Glomerular visceral epithelial cell (primary cell): ENCODE data around the gene SART1.
"Not testable (repeated sequence)": the region's sequence is repeated elsewhere in the genome, so short reads cannot be mapped to it uniquely, and the experiment has no call there.

Experiments
- DNase-seq: peaks from one replicate; pipeline ENCODE4 v3.0.0-alpha.2; 2016; ENCODE audit errors: extremely low spot score

Gene SART1

DNA sequence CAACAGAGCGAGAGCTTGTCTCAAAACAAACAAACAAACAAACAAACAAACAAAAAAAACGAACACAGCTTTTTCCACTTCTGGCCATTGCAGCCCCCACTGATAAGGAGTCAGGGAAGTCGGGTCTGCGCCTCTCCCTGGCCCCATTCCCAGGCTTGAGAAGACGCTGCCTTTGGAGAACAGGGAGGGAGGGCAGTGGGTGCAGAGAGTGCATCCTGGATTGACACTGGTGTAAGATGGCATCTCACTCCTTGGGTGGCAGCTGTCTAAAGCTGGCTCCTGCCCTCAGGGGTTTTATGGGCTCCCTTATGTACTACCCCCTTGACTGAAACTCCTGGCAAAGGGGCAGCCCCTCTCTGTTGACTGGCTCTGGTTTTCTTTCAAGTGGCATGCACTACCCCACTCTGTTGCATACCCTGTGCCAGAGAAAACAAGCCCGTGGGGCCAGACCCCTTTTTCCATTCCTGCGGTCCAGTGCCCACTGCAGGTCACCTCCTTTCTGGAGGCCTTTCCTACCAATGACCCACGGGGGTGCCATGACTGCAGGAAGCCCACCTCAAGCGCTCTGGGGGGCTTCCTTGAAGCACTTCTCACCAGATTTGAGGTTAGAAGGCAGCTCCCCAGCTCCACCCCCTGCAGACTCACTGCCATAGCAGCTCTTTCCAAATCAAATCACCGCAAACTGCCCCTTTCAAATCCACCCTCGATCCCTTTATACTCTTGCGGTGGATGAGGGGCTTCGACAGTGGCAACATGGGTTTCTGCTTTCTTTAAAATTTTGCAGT is 29.6 kb upstream of the SART1 start:
- DNase-seq: no peak

DNA sequence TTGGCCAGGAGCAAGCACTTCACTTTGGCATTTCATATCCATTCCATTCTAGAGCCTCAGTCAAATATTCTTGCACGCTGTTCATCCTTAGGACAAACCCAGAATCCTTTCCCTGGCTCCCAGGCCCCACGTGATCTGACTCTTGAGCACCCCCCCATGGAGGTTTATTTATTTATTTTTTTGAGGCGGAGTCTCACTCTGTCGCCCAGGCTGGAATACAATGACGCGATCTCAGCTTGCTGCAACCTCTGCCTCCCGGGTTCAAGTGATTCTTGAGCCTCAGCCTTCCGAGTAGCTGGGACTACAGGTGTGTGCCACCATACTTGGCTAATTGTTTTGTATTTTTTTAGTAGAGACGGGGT is 29.0 kb upstream of the SART1 start:
- DNase-seq: no peak

DNA sequence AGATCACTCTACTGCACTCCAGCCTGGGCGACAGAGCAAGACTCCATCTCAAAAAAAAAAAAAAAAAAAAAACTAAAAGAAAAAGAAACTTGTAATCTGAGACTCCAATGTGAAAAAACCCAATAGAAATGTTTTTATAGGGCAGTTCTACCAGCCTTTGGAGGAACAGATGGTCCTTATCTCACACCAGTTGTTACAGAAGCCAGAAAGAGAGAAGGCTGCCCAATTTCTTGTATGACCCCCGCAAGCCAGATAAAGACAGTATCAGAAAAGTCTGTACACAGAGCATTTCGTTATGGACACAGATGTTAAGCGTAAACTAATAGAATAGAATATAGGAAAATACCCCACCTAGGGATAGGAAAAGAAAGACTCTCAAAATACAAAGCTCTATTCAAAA is 27.5 kb upstream of the SART1 start:
- no peak for DNase-seq

DNA sequence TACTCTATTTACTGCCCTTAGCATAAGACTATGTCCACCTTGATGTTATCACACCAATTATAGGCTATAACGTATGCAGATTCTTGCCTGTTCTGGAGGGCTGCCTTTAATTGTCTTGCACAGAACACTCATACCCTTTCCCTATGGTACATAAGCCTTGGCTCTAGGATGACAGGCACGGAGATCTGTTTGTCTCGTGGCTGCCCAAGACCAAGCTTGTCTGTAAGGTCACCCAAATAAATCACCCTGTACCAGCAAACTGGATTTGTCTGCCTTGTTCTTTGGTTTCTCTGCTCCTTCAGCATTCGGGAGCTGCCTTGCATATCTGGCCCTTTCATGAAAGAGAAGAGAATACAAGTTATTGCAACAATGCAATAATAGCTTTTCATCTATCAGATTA is 23.8 kb upstream of the SART1 start:
- no peak for DNase-seq

DNA sequence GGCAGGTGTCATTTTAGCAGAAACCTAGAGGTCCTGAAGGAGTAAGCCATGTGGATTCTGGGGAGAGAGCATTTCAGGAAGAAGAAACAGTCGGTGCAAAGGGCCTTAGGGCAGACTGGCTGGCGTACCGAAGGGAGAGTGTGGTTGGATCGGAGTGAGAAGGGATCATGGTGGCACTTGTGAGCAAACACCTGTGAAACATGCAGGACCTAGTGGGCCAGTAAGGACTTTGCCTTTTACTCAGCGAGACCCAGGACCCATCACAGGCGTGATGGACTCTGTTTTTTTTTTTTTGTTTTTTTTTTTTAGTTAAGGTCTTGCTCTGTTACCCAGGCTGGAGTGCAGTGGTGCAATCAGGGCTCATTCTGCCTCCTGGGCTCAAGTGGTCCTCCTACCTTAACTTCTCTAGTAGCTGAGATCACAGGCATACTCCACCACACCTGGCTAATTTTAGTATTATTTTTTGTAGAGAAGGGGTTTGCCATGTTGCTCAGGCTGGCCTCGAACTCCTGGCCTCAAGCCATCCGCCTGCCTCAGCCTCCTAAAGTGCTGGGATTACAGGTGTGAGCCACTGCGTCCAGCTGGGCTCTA is 19.7 kb upstream of the SART1 start:
- no peak for DNase-seq

DNA sequence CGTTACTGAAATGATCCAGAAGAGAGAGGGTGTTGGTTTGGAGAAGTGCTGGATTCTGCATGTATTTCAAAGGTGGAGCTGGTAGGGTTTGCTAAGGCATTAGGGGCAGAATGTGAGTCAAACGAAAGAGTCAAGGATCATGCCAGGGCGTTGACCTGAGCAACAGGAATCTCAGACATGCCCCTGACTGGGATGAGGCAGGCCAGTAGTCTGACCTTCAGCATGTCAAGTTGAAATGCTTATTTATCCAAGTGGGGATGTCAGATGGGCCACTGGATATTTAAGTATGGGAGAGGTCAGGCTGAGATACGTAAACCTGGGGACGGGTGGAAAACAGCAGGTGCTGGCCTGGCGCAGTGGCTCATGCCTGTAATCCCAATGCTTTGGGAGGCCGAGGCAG is 19.0 kb upstream of the SART1 start:
- DNase-seq: no peak

DNA sequence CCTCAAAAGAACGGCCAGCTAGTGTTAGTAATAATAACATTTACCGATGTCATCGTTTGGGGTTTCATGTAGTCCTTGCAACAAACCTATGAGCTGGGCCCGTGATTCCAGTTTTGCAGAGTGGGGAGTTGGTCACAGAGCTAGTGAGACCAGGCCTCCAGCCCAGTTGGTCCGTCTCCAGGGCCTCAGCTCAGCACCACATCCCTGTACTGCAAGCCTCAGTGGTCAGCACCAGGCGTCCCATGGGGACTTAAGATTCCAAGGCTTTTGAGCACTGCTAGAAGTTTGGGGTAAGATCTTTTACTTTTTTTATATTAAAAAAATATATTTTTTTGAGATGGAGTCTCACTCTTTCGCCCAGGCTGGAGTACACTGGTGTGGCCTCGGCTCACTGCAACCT is 17.3 kb upstream of the SART1 start:
- no peak for DNase-seq

DNA sequence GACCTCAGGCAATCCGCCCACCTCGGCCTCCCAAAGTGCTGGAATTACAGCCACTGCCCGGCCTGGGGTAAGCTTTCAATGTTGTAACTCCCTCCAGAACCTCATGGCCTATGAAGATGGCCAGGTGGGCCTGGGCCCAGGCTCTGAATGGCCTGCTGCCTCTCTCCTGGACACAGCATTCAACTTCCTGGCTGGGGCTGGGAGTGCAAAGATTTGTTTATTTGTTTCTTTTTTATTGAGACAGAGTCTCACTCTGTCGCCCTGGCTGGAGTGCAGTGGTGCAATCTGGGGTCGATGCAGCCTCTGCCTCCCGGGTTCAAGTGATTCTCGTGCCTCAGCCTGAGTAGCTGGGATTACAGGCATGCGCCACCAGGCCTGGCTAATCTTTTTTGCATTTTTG is 16.8 kb upstream of the SART1 start:
- no peak for DNase-seq

DNA sequence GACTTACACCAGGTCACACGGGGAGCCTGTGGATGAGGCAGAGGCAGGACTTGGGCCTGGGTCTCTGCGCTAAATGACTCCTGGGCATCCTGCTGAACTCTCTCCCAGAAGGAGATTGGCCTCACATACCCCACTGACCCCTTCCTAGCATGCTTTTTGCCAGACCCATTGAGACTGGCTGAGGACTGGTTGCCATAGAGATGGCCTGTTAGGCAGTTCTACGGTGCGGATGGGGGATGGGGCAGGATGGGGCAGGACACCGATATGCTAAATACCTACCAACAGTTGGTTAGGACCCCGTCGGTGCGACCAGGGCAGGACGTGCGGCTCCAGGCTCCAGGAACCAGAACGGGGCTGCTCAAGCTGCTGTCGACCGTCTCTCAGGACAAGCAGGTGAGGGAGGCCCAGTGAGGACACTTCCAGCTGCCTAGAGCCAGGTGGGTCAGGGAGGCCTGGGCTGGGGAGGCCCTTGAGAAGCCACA is 16.1 kb upstream of the SART1 start, which contains the start of gene TSGA10IP:
Gene TSGA10IP (plus strand): TSS at position 51 of the 482 bp plus-strand sequence. CDS start 196 bp downstream, at position 247.
- DNase-seq: no peak

DNA sequence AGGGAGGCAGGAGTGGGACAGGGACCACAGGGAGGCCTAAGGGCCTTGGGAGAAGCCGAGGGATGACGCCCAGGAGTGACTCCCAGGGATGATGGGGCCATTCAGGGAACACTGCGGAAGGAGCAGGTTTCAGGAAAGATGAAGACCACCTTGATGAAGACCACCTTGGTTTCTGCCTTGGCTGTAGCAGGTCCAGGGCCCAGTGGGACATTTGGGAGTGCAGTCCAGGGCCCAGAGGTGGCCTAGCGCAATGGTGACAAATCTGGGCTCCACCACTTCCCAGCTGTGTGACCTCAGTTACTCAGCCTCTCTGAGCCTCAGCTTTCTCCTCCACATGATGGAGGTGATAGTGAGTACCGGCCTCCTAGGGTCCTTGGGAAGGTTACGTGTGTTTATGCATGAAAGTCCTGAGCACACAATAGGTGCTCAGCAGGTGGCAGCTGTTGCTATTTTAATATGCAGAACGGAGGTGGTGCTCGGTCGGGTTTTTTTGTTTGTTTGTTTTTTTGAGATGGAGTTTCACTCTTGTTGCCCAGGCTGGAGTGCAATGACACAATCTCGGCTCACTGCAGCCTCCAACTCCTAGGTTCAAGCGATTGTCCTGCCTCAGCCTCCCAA is 15.5 kb upstream of the SART1 start:
- DNase-seq: no peak

DNA sequence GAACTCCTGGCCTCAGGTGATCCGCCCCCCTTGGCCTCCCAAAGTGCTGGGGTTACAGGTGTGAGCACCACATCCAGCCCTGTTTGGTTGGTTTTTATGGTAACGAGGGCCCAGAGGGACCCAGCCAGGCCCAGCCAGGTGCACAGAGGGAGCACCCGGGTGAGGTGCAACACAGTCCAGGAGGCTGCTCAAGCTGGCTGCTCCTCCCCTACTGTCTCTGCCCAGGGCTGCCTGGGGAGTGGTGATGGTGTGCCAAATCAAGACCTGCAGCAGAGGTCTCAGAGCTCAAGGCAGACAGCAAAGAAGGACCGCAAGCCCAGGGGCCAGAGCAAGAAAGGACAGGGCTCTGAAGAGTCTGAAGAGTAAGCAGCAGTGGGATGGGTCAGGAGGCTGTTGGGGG is 14.9 kb upstream of the SART1 start:
- DNase-seq: no peak

DNA sequence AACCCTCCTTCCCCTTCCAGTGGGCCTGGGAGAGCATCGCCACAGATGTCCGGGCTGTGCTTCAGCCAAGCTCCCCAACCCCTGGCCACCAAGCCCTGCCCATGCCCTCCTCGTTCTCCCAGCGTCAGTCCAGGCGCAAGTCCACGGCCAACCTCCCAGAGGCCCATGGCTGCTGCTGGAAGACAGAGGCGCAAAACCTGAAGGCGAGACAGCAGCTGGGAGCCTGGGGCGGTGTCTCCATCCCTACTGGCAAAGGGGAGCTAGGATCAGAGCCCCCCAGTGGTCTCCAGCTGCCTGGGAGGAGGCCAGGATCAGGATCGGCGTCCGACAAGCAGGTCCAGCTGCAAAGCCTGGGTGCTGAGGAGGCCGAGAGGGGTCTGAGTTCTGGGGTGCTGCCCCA is 14.4 kb upstream of the SART1 start:
- no peak for DNase-seq

DNA sequence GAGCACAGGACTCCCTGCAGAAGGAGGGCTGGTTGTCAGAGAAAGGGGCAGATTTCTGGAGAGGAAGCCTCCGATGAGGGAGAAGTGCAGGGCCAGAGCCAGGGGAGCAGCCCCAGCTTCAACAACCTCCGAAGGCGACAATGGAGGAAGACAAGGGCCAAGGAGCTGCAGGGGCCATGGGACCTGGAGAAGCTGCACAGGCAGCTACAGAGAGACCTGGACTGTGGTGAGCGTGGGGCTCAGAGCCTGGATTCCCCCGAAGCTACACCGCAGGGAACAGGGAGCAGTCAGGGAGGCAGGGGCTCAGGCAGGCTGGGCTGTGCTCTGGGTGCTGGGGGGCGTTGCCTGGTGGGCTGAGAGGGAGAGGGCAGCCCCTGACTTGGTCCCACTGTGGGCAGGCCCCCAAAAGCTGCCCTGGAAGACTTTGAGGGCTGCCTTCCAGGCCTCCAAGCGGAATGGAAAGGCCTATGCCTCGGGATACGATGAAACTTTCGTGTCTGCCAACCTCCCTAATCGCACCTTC is 13.9 kb upstream of the SART1 start:
- DNase-seq: no peak

DNA sequence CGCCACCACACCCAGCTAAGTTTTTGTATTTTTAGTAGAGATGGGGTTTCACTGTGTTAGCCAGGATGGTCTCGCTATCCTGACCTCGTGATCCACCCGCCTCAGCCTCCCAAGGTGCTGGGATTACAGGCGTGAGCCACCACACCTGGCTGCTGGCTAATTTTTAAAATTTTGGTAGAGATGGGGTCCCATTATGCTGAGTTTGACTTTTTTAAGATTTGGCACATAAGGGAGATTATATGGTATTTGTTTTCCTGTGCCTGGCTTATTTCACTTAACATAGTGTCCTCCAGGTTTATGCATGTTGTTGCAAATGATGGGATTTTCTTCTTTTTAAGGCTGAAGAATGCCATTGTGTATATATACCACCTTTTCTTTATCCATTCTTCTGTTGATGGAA is 10.8 kb upstream of the SART1 start:
- not testable (repeated sequence) for DNase-seq

DNA sequence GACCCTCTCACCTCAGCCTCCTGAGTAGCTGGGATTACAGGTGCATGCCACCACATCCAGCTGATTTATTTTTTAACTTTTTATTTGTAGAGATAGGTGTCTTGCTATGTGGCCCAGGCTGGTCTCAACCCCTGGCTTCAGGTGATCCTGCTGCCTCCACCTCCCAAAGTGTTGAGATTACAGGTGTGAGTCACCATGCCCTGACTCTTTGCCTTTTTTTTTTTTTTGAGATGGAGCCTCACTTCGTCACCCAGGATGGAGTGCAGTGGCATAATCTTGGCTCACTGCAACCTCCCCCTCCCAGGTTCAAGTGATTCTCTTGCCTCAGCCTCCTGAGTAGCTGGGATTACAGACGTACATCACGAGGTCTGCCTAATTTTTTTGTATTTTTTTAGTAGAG is 9.9 kb upstream of the SART1 start:
- DNase-seq: not testable (repeated sequence)

DNA sequence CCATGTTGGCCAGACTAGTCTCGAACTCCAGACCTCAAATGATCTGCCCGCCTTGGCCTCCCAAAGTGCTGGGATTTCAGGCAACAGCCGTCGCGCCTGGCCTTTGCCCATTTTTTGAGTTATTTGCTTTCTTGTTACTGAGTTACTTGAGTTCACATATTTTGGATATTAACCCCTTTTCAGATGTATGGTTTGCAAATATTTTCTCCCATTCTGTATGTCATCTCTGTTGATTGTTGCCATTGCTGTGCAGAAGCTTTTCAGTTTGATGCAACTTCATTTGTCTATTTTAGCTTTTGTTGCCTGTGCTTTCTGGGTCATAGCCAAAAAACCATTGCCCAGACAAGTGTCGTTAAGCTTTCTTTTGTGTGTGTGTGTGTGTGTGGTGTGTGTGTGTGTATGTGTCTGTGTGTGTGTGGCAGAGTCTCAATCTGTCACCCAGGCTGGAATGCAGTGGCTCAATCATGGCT is 9.4 kb upstream of the SART1 start:
- DNase-seq: no peak

DNA sequence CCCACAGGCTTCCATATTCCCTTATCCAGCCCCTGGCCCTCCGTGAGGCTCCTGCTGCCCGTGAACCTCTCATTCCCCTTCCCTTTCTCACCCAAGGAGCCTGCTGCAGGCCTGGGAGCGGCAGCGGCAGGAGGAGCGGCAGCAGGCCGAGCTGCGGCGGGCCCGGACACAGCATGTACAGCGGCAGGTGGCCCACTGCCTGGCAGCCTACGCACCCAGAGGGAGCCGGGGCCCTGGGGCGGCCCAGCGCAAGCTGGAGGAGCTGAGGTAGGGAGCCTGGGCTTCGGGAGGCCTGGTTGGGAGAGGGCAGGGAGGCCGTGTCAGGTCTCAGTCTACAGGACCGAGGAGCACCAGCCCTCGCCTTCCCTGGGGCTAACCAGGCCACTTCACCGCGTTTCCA is 8.1 kb upstream of the SART1 start:
- DNase-seq: no peak

DNA sequence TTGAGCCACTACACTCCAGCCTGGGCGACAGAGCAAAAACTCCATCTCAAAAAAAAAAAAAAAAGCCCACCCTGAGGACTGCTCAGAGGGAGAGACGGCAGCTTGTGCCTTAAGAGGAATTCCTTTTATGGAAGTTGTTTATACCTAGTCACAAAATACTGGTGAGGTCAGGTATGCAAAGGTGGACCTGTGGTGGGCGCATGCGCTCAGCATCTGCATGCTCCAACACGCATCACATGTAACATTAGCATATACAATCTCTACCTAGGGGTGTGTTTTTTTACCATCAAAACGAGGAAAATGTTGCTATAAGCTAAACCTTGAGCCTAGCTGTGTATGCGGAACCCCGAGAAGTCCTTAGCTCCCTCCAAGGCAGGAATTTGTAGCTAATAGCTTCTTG is 6.8 kb upstream of the SART1 start:
- no peak for DNase-seq

DNA sequence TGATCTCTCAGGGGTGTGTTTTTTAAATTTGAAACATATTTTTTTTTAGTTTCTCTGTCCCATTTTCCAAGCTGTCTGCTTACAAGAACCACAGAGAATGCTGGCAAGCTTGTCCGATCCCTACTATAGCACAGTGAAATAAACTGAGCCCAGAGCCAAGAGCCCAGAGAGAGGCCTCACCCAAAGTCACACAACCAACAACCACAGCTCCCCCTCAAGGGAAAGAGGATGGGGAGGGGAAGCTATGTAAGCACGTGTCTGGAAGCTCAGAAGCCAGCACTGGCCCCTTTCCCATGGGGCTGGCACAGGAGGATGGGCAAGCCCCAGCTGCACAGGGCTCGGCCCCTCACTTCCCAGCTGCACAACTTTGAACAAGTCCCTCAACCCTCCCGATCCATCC is 3.2 kb upstream of the SART1 start:
- DNase-seq: no peak

DNA sequence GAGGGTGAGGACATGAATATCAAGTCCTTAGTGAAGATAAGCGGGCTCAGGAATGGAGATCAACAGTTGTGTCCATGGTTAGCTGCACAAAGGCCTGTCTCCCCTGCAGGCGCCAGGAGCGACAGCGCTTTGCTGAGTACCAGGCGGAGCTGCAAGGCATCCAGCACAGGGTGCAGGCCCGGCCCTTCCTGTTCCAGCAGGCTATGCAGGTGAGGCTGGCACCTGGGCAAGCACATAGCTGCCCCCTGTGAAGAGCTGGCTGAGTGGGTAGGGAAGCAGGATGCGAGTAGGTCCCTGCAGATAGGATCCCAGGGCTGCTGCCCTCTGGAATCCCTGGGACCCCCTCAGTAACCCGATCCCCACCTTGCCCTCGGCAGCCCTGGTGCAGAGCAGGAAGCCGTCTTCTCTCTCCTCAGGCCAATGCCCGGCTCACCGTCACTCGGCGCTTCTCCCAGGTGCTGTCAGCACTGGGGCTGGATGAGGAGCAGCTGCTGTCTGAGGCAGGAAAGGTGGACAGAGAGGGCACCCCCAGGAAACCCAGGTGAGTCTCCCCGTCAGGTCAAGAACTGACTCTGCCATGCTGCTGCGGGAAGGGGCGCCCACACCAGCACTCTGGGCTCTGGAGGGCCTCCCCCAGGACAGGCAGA is 2.6 kb upstream of the SART1 start:
- no peak for DNase-seq

DNA sequence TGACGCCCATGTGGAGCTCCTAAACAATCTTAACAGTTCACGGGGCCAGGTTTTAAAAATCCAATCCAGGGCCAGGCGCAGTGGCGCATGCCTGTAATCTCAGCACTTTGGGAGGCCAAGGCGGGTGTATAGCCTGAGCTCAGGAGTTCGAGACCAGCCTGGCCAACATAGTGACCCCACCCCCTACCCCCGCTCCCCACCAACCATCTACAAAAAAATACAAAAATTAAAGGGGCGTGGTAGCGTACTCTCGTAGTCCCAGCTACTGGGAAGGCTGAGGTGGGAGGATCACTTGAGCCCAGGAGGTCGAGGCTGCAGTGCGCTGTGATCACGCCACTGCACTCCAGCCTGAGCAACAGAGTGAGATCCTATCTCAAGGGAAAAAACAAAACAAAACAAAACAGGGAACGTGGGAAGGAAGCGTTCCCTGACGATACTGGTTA is 689 bp upstream of the SART1 start:
- DNase-seq: no peak

DNA sequence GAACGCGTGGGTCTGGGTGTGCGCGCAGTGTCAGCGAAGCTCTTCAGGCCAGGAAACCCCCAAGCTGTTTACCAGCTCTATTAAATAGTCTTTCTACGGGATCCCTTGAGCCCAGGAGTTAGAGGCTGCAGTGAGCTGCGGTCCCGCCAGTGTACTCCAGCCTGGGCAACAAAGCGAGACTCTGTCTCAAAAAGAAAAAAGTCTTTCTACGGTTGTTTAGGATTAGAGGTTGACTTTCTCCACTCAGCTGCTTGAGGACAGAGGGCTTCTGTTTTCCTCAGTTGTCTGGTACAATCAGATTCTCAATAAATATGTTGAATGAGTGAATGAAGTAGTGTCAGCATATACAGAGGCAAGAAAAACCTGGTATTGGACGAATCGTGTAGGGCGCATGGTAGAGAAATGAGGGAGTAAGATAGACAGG is 619 bp downstream of the SART1 start:
- DNase-seq: no peak
